NCI-H2196 (cell line): ENCODE data around the gene NANOGP8.

ENCODE experiments used
- DNase-seq: peaks from one replicate; lab custom pipeline; 2025; ENCODE audit not compliant: unreplicated experiment; lab: John Stamatoyannopoulos, UW

NANOGP8 gene

DNA sequence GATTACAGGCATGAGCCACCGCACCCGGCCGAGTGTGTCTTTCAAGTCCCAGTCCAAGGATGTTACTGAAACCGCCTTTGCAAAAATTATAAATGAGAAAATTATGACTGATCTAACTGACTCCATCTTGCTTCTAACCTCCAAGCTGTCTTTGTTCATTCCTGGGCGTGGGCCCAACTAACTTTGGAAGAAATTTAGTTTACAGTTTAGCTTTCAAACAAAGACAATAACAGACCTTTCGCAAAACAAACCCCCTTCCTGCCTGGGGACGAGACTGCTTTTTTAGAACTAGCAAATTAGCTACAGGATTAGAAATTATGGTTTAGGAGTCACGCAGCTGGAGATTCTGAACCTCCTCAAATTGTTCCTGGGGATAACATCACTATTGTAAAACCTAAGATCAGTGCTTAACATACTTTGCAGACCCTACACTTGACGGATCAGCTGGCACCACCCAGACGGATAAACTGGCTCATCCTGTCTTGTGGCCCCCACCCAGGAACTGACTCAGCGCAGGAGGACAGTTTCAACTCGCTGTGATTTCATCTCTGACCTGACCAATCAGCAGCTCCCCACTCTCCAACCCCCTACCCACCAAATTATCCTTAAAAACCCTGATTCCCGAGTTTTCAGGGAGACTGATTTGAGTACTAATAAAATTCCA lies 23.8 kb downstream of the NANOGP8 start:
- DNase-seq = no peak

DNA sequence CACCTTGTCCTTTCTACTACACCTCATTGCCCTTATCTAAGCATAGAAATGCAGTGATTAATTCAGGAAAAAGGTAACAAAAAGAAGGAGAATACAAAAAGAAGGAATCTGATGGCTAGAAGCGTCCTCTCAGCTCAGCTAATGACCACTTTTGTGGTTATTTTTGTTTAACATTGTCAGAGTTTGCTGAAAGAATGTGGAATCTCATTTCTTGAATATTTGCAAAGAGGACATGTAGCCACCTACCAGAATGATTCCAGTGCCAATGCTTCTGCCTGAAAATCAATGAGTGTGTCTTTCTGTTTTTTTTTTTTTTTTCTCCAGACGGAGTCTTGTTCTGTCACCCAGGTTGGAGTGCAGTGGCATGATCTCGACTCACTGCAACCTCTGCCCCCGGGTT lies 24.5 kb downstream of the NANOGP8 start:
- DNase-seq = no peak

DNA sequence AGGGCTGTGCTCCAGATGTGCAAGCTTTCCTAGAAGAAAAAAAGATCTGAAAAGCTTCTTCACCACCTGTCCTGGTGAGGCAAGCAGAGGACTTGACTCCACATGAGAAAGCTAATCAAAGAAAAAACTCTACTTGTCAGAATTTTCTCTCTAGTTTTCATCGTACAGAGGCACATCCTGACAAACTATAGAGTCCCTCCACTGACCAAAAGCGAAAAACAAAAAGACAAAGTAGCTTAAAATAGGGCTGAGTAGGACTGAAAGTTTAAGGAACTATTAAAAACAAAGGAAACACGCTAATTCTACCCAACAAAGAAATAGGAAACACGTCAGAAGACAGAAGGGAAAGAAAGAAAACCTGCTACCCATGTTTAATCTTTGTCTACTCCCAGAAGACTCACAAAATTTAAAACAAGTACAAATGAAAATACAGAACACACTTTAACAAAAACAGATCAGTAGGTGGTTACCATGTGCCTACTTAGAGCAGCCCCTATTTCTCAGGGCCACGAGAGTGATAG lies 26.5 kb downstream of the NANOGP8 start:
- DNase-seq = no peak

DNA sequence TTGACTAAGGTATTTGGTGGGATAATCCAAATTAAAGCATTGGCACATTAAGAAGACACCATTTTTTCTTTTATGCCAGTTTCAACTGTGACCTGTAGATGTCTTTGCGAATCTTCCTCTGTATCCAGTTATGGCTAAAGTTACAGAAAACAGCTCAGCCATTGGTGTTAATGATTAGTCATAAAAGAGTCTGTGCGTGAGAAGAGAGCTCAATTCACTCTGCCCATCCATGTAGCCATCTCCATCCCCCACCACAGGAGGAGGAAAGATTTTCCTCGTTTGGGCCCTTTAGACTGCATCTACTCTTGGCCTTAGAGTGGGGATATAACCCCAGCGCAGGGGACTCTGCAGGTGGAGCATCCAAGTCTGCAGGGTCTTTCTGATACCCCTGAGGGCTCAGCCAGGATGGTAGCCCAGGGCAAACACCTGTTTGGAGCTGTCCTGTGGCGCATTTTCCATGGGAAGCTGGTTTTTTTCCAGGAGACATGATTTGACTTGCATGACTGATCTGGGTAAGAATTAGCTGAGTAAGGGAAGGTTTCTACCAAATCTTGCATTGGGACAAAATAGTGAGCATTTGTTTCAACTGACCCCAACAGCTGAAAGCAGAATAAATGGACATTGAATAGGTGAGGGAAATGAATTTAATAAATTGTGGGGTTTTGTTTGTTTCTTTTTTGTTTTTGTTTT lies 29.5 kb downstream of the NANOGP8 start:
- DNase-seq = no peak

- no peak for DNase-seq
Observed at GRCh38 chr15:35054380-35054779, 30.7 kb downstream of the NANOGP8 start.

DNA sequence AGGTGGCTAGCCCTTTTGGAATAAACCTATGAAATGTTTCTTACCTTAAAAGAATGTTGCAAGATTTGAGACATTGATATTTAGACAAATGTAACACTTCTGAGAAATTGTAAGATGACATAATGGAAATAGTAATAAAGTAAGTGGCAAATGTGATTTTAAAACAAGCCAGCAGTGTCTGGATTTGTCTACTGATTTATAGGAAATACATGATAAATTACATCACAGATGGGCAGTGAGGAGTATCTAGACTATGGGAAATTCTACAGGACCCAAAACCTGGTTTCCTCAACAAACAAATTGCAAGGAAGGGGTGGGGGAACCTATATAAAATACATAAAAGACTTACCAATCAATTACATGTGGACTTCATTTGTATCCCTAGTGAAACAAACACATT lies 37.1 kb downstream of the NANOGP8 start:
- no peak for DNase-seq

DNA sequence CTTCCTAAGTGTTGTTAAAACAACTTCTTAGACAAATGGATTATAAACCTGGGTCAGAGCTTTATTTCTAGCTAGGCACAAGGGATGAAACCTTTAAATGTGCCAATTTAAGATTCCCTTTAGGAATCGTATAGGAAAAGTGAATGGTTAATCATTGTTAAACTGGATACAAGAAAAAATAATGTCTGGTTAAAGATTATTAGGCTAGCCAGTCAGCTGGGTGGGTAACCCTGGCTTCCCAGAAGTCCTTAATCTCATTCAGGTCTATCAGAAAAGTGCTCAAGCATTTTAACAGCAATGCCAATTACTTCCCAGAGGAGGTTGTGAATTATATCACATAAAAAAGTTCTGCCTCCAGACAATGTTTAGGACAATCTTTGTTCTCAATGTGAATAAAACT lies 37.6 kb downstream of the NANOGP8 start:
- DNase-seq = no peak

DNA sequence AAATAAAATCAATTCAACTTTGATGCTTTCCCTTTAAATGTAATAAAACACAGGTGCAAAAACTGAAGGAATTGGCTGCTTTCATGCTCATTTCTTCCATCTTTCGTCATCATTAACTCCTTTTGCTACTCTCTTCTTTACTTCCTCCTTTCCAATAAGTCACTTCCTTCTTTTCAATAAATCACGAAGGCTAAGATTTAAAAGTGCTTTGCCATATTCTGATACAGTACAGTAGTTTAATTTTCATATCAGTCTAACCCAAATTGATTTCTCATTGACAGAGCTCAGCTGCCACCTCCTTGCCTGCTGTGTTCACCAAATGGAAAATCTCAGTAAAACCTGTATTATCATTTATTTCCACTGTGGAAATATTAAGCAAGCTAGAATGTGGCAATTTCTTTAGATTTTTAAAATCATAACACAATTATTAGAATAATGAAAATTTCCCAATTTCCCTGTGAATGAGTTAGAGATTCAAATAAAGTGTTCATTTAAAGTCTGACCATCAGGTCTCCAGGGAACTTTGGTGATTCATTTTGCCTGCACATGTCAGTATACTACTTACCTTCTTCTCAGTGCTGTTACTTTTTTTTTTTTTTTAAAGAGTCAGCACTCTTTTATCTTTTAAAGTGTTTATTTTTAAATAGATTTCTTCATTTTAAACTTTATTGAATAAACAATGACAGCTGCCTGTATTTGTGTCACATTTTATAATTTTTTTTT lies 41.6 kb downstream of the NANOGP8 start:
- no peak for DNase-seq

- no peak for DNase-seq
Observed at GRCh38 chr15:35040339-35041255, 44.5 kb downstream of the NANOGP8 start.

GRCh38 chr15:35038626-35039451 lies 46.3 kb downstream of the NANOGP8 start:
- DNase-seq = no peak
